Pons (tissue), 1 donor: Measurements from ENCODE around the gene MYH10.
A peak's percentile ranks its signal among the peaks of the same experiment; 100 is the strongest.

Source experiments
- DNase-seq: peaks from one replicate; pipeline ENCODE4 v3.0.0-alpha.2; 2016; ENCODE audit warnings: low spot score

Gene MYH10

GRCh38 chr17:8445536-8445935, 185.0 kb downstream of the MYH10 start:
- DNase-seq: no peak

GRCh38 chr17:8444494-8444893, 186.0 kb downstream of the MYH10 start:
- DNase-seq: no peak

- peak; percentile 22 for DNase-seq
Measured at GRCh38 chr17:8443756-8444155, 186.8 kb downstream of the MYH10 start.

GRCh38 chr17:8442310-8442709, 188.2 kb downstream of the MYH10 start:
- DNase-seq: no peak

GRCh38 chr17:8441690-8442089, 188.8 kb downstream of the MYH10 start:
- DNase-seq: no peak

GRCh38 chr17:8439681-8440080, 190.8 kb downstream of the MYH10 start:
- no peak for DNase-seq

GRCh38 chr17:8438441-8438840, 192.1 kb downstream of the MYH10 start:
- DNase-seq: no peak

GRCh38 chr17:8436844-8437171, 193.7 kb downstream of the MYH10 start:
- DNase-seq: no peak

- DNase-seq: peak; percentile 36
Measured at GRCh38 chr17:8436169-8436843, 194.2 kb downstream of the MYH10 start.

- DNase-seq: peak; percentile 95
Measured at GRCh38 chr17:8435245-8436168, 195.0 kb downstream of the MYH10 start, which contains the start of gene NDEL1. Gene NDEL1 (plus strand): TSS chr17:8435884. CDS start chr17:8444272, 8,388 bp downstream.

- DNase-seq: no peak
Measured at GRCh38 chr17:8430966-8431365, 199.6 kb downstream of the MYH10 start.

GRCh38 chr17:8426802-8427201, 203.7 kb downstream of the MYH10 start:
- no peak for DNase-seq

- no peak for DNase-seq
Measured at GRCh38 chr17:8426094-8426720, 204.3 kb downstream of the MYH10 start.
